ENCODE results near the gene SDCBP2.

- TF ChIP-seq CTCF (IDR thresholded peaks at IDR 0.05) (no peak), POLR2A (IDR thresholded peaks at IDR 0.05) (no peak)
Measured at GRCh38 chr20:1370548-1371110, 41.7 kb upstream of the SDCBP2 start.
